ENCODE measurements around the gene SLC29A1. TPM values are rescaled to one million over a fixed set of nuclear protein-coding genes. Genes with fewer than 3 reads are reported as not detected.
A peak's percentile ranks its signal among the peaks of the same experiment; 100 is the strongest.

The SLC29A1 gene
- total RNA-seq, 1 donor from 2014 or later = 217 TPM

DNA sequence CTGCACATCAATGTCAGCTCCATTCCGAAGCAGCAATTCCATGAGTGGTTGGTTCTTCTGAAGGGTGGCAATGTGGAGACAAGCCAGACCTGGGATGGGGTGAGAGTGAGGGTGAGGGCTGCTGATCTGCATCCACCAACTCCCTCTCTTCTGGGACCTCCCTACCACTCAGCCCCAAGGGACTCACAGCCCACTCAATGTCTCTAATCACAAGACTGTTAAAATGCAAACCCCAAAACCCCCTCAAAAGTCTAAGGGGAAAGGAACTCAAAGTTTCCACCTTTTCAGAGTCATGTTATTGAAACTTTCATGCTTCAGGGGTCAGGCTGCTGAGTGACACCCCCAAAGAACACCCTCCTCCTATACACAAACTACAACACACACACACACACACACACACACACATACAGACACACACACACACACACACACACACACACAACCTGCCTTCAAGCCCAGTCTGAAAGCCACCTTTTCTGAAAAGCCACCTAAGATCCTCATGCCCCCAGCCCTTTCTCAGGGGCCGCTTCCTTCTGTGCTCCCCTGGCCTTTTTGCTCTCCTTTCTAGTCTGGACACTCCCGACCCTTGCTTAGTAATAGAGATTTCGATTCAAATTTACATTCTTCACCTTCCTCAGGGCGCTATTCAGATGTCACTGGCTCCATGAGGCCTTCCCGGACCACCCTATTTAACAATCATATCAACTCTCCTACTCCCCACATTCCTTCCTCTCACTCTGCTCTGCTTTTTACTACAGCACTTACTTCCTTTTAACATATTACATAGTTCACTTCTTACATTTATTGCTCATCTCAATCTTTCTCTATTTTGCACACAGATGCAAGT lies 37.3 kb downstream of the SLC29A1 start:
- intact Hi-C loops (cut with micrococcal nuclease) = loop anchor here (10.0 kb wide), 1 partner anchor 54 kb away; the partner anchor contains the start of gene AARS2
- DNase-seq (no peak), ATAC-seq (no peak)

DNA sequence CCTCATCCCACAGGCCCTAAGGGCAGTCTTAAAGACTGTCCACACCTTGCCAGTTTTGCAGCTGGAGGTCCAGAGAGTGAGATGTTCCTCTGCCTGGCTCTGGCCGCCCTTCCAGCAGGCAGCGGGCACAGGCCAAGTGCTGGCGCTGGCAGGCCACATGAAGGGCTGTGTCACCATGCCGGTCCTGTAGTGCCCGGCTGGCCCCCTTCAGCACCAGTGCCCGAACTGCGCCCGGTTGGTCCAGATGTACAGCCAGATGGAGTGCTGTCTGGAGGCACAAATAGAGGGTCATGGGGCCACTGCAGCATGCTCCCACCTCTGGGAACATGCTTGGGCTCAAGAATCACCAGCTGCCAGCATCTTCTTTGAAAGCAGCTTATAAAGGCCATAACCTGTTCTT lies 38.2 kb downstream of the SLC29A1 start:
- DNase-seq = no peak
- intact Hi-C loops (cut with micrococcal nuclease) = loop anchor here (10.0 kb wide), 1 partner anchor 53 kb away; the partner anchor contains the start of gene AARS2
- no peak for ATAC-seq

DNA sequence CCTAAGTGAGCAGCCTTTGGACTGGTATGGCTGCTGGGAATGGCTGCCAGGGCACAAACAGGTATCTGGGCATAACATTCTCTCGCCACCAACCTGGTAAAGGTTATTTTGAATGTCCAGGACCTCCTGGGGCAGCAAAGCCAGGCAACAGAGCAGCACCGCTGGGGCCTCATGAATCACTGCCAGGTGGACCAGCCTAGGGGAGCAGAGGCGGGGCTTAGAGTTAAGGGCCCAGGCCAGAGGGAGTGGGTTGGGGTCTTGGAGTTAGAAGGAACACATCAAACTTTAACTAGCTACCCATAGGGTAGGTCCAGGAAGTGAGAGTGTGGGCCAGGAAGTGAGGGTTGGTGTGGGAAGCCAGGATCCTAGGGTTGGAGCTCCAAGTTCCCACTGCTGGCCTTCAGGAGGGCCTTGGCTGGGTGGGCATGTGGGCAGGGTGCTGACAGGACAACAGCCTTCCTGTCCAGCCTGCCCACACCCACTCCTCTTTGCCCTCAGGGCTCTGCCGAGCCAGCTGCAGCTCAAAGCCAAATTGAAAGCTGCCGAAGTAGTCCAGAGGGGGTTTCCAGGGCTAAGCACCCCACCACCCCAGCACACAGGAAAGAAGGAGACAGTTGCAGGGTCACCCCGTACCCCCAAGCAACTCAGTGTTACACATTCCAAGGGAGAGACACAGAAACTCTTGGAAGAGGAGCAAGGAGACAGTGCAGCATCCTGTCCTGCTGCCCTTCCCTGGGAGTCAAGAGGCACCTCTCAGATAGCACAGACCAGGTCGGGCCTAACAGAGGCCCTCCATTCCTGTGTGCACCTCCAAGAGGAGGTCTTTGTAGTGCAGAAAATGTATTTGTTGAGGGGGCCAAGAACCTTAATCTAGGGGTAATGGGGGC lies 39.3 kb downstream of the SLC29A1 start:
- no peak for ATAC-seq
- intact Hi-C loops (cut with micrococcal nuclease) = loop anchor here (10.0 kb wide), 1 partner anchor 52 kb away; the partner anchor contains the start of gene AARS2

DNA sequence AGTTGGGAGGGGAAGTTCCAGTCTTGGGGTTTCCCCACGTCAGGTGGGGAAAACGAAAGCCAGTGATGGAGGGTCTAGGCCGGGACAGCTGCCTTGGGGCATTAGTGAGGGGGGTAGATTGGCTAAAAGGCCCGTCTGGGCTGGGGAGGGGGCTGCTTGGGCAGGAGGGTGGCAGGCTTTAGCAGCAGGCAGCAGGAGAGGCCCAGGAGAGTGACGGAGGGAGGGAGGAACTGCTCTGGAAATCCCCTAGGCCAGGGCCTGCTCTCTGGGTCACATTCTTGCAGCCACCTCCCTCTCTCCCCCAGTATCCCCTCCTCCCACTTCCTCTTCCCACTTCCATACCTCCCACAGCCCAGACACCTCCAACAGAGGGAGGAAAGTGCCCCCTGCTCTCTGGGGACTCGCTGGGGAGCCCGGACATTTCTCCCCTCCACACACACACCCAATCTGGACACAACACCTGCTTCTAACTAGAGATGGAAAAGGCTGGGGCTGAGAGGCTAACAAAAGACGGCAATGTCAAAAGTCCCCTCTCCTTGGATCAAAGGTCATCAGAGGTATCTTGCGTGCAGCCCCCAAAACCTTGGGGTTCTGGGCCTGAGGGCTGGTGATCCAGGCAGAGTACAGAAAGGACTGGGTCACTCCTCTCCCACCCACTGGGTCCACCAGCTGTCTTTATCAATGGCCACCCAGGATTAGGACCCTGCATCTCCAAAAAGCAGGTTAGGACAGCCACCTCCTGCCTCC lies 40.1 kb downstream of the SLC29A1 start:
- no peak for DNase-seq
- no peak for ATAC-seq
- intact Hi-C loops (cut with micrococcal nuclease) = loop anchor here (10.0 kb wide), 1 partner anchor 51 kb away; the partner anchor contains the start of gene AARS2

More for the DNA sequence above, 39.3 kb downstream of the SLC29A1 start:
- no peak for DNase-seq

DNA sequence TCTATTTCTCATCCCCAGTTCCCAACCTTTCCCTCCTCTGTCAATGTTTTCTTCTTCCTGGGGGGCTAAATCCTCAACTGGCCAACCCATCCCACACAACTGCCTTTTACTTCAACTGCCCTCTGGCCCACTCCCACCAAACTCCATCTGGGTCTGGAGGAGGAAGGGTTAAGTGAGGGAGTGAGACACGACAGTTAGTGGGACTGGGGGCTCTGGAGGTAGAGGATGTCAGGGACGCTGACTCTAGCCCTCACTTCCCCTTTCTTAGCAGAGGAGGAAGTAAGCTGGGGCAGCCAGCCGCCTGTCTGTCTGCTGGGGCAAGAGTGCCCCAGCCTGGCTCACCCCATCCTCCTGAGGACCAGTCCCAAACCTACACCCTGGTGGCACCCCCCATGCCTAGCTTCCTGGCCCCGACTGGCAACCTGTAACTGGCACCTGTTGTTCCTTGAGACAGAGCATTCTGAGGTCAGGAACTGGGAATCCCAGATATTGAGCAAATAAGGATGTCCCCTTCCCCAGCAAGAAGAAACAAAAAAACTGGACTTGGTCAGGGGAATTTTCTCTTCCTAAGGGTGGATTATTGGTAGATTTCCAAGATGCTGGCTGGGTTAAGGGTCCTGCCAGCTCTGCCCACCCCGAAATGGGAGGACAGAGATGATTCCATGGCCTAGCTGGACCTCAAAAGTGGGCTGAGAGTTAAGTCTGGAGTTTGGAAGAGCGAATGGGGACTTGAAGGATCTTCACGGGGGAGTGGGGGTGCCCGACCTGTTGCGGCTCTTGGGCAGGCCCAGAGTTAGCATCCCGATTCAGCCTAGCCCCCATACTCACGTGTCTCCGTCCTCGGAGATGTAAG lies 41.0 kb downstream of the SLC29A1 start:
- DNase-seq (peak; percentile 63), ATAC-seq (peak; percentile 5)
- intact Hi-C loops (cut with micrococcal nuclease) = loop anchor here (5.0 to 10.0 kb wide), 2 partner anchors 50 to 73 kb away; partner anchors contain the start of gene AARS2

DNA sequence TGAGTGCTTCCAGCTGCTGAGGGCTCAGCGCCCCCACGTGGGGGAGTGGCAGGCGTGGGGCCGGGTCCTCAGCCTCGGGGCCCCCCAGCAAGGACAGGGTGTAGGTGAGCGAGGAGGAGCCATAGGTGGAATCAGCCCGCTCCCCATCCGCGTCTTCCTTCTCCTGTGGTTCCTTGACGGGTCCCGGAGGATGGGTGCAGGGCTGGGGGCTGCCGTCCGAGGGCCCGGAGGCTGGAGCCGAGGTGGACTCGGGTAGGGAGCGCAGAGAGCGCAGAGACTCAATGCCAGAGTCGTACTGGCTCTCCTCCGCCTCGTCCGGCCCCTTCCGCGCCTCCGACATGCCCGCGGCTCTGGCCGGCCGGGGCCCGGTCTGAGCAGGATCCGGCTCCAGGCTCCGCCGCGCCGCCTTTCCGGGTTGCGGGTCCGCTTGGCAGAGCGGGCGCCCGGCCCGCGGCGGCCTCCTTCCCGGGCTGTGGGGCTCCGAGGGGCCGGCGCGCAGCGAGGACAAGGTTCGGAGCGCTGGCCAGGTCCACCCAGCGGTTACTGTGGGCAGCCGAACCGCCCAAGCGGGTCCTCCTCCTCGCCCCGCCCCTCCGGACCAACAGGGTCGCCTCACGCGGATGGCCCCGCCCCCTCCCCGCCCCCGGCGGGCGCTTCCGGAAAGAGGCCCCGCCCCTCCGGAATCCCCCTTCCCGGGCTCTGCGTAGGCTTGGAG lies 41.8 kb downstream of the SLC29A1 start, which contains the start of gene NFKBIE:
Gene NFKBIE, minus strand, starts transcription at position 545 of the 715 bp plus-strand sequence. Its CDS starts 205 bp downstream, at position 340.
- DNase-seq = peak; percentile 98
- ATAC-seq = peak; percentile 96
- intact Hi-C loops (cut with micrococcal nuclease) = loop anchor here (5.0 to 10.0 kb wide), 2 partner anchors 50 to 72 kb away; partner anchors contain the start of gene AARS2

DNA sequence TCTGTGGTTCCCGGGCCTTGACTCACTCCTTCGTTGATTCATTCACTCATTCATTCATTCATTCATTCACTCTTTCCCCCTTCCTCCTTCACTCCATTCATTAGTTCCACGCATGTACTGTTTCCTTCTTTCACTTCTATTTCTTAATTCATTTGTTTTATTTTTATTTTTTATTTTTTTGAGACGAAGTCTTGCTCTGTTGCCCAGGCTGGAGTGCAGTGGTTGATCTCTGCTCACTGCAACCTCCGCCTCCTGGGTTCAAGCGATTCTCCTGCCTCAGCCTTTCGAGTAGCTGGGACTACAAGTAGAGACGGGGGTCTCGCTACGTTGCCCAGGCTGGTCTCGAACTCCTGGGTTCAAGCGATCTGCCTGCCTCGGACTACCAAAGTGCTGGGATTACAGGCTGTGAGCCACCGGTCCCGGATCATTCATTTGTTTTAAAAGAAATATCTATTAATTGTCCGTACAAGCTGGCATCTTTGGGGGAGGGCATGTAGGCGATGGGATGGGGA lies 42.4 kb downstream of the SLC29A1 start:
- no peak for ATAC-seq
- intact Hi-C loops (cut with micrococcal nuclease) = loop anchor here (5.0 to 10.0 kb wide), 2 partner anchors 49 to 72 kb away; partner anchors contain the start of gene AARS2
- no peak for DNase-seq

DNA sequence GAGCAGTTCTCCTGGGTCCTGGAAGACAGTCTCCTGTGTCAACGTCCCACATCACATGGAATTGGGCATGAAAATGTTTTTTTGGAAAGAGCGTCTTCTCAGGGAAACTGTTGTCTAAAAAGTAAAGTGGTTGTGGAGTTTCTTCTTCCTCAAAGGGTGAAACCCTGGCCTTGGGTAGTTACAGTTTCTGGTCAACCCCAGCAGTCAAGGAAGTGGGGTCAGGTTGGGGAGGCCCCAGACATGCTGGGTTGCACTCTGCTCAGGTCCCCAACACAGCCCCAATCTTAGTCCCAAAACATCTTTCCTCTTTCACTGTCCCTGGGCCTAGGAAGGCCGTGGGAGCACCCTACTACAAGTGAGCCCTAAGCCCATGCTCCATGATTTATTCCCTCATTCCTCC lies 43.0 kb downstream of the SLC29A1 start:
- no peak for ATAC-seq
- intact Hi-C loops (cut with micrococcal nuclease) = loop anchor here (5.0 to 10.0 kb wide), 2 partner anchors 48 to 71 kb away; partner anchors contain the start of gene AARS2
- DNase-seq = no peak

DNA sequence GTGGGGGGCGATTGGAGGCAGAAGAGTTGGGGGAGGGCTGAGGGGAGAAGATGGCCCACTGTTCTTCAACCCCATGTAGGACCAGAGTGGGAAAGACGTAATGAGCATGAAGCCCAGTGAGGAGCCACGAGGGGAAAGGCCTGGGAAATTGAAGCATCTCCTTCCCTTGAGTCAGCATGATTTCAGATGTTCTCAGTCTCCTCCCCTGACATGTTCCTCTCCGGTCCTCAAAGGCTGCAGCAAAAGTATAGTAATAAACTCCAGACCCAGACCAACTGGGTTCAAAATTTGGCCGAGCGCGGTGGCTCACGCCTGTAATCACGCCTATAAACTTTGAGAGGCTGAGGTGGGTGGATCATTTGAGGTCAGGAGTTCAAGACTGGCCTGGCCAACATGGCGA lies 43.9 kb downstream of the SLC29A1 start:
- no peak for DNase-seq
- intact Hi-C loops (cut with micrococcal nuclease) = loop anchor here (5.0 to 10.0 kb wide), 2 partner anchors 48 to 70 kb away; partner anchors contain the start of gene AARS2
- no peak for ATAC-seq

DNA sequence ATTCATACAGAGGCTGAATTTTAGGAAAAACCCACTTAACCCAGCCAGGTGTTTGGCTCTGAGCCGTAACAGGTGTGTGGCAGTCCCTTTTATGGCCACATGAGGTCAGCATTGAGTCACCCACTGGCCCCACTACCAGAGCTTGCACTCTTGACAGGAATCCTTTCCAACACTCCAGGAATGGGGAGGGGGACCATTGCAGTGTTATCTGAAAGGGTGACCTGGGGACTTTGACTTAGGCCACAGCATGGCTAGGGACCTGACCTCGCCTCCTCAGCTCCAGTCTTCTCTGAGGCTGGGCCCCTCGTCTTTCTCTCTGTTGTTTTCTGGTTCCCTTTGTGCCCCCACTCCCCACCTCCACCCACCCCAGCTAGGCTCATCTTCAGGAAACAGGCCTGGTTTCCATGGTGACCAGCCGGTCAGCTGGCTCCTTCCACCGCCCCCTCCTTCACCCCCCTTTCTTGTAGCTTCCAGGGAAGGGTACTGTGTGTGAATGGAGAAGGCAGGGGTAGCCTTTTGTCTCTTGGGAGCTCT lies 44.8 kb downstream of the SLC29A1 start:
- DNase-seq = no peak
- ATAC-seq = no peak
- intact Hi-C loops (cut with micrococcal nuclease) = loop anchor here (5.0 to 10.0 kb wide), 2 partner anchors 47 to 69 kb away; partner anchors contain the start of gene AARS2

DNA sequence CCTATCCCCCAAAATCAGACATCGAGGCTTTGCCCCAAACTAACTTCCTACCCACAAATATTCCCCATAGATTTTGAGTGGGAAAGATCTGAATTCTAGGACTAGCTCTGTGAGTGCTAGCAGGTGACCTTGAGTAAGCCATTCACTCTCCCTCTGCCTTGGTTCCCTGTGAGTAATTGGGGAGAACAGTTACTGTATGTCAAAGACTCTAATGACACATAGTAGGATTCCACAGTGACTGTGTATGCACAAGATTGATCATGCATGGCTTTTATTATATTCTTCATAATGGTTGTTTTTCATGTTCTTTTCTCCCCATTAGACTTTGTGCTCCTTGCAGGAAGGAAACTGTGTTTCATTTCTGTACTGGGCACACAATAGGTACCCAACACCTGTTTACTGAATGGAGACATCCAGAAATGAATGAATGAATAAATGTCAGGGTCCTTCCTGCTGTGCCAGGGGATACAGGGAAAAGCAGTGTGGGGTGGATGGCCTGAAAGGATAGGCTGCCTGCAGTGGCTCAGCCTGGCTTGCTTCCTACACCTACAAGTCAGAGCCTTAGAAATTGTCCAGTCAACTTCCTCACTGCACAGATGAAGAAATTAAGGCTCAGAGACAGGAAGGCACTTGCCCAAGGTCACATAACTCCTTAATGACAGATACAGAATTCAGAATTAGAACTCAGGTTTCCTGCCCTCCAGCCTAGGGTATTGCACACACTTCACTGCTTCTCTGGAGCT lies 46.0 kb downstream of the SLC29A1 start:
- intact Hi-C loops (cut with micrococcal nuclease) = loop anchor here (5.0 to 10.0 kb wide), 2 partner anchors 45 to 68 kb away; partner anchors contain the start of gene AARS2

DNA sequence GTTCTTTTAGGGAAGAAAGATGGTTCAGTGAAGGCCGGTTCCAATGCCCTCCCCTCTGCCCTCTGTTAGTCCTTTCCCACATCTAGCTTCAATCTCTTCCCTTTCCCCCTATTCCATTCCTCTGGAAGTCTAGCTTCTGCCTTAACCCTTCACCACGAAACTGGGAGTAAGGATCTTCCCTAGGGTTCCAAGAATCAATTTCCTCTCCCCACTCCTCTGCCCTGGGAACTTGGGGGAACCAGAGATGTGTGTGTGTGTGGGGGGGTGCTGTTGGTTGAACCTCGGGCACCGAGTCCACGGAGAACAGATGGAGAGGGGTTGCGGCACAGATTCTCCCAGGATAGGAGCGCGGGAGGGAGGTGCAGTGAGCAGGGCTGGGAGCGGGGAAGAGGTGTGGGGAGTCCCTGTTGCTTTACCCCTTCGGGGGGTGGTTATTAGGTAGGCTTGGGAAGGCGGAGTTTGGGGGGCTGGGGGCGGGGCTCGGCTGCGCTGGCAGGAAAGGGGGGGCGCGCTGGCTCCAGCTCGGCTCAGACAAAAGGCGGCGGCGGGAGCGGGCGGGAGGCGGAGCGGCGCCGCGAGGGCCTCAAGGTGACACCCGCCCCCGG lies 46.6 kb downstream of the SLC29A1 start, which contains the start of gene TMEM151B:
Gene TMEM151B, plus strand, starts transcription at position 530 of the 605 bp plus-strand sequence. CDS start 293 bp downstream, outside the sequence.
- intact Hi-C loops (cut with micrococcal nuclease) = loop anchor here (5.0 to 10.0 kb wide), 2 partner anchors 45 to 67 kb away; partner anchors contain the start of gene AARS2
- DNase-seq (no peak), ATAC-seq (no peak)

More for the DNA sequence above, 46.0 kb downstream of the SLC29A1 start:
- no peak for ATAC-seq
- no peak for DNase-seq

DNA sequence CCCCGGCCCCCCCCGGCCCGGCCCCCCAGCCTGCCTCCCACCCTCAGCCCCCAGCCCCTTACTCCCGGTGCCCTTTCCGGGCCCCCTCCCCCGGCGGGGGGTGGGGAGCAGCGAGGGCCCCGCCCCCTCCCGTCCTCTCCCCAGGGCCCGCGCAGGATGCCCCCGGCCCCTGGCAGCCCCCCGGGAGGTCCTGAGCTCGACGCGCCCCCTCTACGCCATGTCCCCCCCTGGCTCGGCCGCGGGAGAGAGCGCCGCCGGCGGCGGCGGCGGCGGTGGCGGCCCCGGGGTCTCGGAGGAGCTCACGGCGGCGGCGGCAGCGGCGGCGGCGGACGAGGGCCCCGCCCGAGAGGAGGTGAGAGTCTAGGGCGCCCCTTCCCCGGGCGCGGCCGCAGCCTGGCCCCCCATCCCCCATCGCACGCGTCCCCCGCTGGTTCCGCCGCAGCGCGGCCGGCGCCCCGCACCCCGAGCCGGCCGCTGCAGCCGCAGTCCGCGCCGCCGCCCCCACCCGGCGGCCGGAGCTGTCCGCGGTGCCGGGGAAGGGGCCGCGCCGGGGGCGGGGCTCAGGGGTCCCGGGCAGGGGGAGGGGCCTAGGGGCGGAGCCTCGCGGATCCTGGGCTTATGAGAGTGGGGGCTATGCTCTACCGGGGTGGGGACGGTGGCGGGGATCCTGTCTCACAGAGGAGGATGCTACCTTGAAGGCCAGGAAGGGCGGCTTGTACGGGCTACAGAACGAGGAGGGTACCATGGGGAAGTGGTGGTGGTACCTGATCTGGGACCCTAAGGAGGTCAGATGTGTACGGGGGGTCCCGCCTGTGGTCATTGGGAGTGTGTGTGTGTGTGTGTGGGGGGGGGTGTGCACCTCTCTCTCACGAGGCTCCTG lies 47.4 kb downstream of the SLC29A1 start:
- intact Hi-C loops (cut with micrococcal nuclease) = no loop called here
- DNase-seq (no peak), ATAC-seq (no peak)

DNA sequence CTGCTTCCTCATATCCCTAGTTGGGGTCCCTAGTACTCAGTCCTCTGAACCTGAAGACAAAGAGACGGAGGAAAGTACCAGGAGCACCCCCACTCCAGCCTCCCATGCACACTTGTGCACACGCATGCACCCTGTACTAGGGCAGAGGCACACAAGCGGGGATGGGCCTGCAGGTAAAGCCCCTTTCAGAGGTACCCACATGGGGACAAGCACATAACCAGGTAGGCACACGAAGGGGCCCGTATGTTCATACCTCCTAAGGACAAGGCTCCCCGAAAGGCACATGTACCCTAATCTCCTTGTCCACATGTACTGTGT lies 48.0 kb downstream of the SLC29A1 start:
- DNase-seq (no peak), ATAC-seq (no peak)
- intact Hi-C loops (cut with micrococcal nuclease) = no loop called here
